ENCODE measurements around the gene PRKAR1B.

DNA sequence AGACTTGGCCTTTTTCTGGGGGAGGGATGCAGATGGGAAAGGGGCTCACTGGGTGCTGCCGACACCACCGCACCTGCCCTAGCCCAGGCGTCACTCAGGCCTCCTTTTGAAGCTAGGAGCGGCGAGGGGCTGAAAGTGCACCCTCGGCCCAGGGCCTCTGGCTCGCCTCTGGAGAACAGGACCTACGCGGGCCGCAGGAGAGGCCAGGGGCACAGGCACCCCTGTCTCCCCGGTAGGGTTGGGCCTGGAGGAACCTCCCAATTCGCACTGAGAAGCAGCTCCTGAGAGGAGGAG, 46.5 kb upstream of the PRKAR1B start:
- TF ChIP-seq RAD21 (IDR thresholded peaks at IDR 0.05; ENCODE audit: low read depth) (no peak), NFIC (IDR thresholded peaks at IDR 0.05) (no peak), ZBTB7A (IDR thresholded peaks at IDR 0.05; ENCODE audit: low read depth) (no peak), EGR1 (IDR thresholded peaks at IDR 0.05) (no peak), CEBPB (IDR thresholded peaks at IDR 0.05) (no peak), YY1 (IDR thresholded peaks at IDR 0.05; ENCODE audit: low read depth) (no peak), EP300 (IDR thresholded peaks at IDR 0.05; ENCODE audit: borderline replicate concordance) (no peak), FOXM1 (IDR thresholded peaks at IDR 0.05; ENCODE audit: borderline replicate concordance, low read depth) (no peak)
- TF ChIP-seq, protein P1, sequence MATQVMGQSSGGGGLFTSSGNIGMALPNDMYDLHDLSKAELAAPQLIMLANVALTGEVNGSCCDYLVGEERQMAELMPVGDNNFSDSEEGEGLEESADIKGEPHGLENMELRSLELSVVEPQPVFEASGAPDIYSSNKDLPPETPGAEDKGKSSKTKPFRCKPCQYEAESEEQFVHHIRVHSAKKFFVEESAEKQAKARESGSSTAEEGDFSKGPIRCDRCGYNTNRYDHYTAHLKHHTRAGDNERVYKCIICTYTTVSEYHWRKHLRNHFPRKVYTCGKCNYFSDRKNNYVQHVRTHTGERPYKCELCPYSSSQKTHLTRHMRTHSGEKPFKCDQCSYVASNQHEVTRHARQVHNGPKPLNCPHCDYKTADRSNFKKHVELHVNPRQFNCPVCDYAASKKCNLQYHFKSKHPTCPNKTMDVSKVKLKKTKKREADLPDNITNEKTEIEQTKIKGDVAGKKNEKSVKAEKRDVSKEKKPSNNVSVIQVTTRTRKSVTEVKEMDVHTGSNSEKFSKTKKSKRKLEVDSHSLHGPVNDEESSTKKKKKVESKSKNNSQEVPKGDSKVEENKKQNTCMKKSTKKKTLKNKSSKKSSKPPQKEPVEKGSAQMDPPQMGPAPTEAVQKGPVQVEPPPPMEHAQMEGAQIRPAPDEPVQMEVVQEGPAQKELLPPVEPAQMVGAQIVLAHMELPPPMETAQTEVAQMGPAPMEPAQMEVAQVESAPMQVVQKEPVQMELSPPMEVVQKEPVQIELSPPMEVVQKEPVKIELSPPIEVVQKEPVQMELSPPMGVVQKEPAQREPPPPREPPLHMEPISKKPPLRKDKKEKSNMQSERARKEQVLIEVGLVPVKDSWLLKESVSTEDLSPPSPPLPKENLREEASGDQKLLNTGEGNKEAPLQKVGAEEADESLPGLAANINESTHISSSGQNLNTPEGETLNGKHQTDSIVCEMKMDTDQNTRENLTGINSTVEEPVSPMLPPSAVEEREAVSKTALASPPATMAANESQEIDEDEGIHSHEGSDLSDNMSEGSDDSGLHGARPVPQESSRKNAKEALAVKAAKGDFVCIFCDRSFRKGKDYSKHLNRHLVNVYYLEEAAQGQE (IDR thresholded peaks at IDR 0.05; ENCODE audit: low read depth) = no peak
- TF ChIP-seq, protein P2, sequence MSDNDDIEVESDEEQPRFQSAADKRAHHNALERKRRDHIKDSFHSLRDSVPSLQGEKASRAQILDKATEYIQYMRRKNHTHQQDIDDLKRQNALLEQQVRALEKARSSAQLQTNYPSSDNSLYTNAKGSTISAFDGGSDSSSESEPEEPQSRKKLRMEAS (IDR thresholded peaks at IDR 0.05) = no peak
